HCT116 (cell line): Measurements from ENCODE around the gene RPS6KA2. TPM values are rescaled to one million over a fixed set of nuclear protein-coding genes. Genes with fewer than 3 reads are reported as not detected.

Source experiments
- ATF3 ChIP-seq: IDR thresholded peaks from 2 replicates; pipeline ENCODE4 v1.6.1; 2012
- CBX3 ChIP-seq: IDR thresholded peaks from 2 replicates; pipeline ENCODE4 v1.6.1; 2012; ENCODE audit warnings: low read depth
- CEBPB ChIP-seq: IDR thresholded peaks from 2 replicates; pipeline ENCODE4 v1.6.1; 2012; ENCODE audit warnings: low read depth
- EGR1 ChIP-seq: IDR thresholded peaks from 2 replicates; pipeline ENCODE4 v1.6.1; 2012; ENCODE audit warnings: low read depth
- ELF1 ChIP-seq: IDR thresholded peaks from 2 replicates; pipeline ENCODE4 v1.6.1; 2012; ENCODE audit warnings: low read depth, borderline replicate concordance
- JUND ChIP-seq: IDR thresholded peaks from 2 replicates; pipeline ENCODE4 v1.6.1; 2012
- RAD21 ChIP-seq: IDR thresholded peaks from 2 replicates; pipeline ENCODE4 v1.6.1; 2012; ENCODE audit warnings: low read depth, mild to moderate bottlenecking
- REST ChIP-seq: IDR thresholded peaks from 2 replicates; pipeline ENCODE4 v1.6.1; 2012; ENCODE audit warnings: low read depth
- SIN3A ChIP-seq: IDR thresholded peaks from 2 replicates; pipeline ENCODE4 v1.6.1; 2012; ENCODE audit warnings: low read depth
- YY1 ChIP-seq: IDR thresholded peaks from 2 replicates; pipeline ENCODE4 v1.6.1; 2011; ENCODE audit warnings: low read length, low read depth, moderate library complexity, mild to moderate bottlenecking; ENCODE audit not compliant: insufficient replicate concordance; ENCODE audit errors: extremely low read depth
- ZBTB33 ChIP-seq: IDR thresholded peaks from 2 replicates; pipeline ENCODE4 v1.6.1; 2011; ENCODE audit warnings: mild to moderate bottlenecking, low read length, moderate library complexity; ENCODE audit not compliant: insufficient replicate concordance; ENCODE audit errors: extremely low read depth
- total RNA-seq: library from RNA; stranded (reverse); gene quantifications from one replicate; pipeline ENCODE4 v1.2.1, GENCODE V29; 2021; ENCODE audit not compliant: unreplicated experiment

RPS6KA2 gene
- total RNA-seq, 1 experiment from 2014 or later = 8.5 TPM

- no peak for TF ChIP-seq REST
- TF ChIP-seq CEBPB = no peak
- no peak for TF ChIP-seq CBX3
- TF ChIP-seq ATF3 = no peak
- TF ChIP-seq EGR1 = peak; percentile 71
- no peak for TF ChIP-seq JUND
- no peak for TF ChIP-seq YY1
- TF ChIP-seq ELF1 = no peak
- no peak for TF ChIP-seq RAD21
- no peak for TF ChIP-seq ZBTB33
- TF ChIP-seq SIN3A = no peak; the same call in none of the 2 replicates
These were observed 243.9 kb downstream of the RPS6KA2 start, which contains the start of gene MPC1 (continued) for GRCh38 chr6:166382933-166383801.
